GM19372 (cell line): ENCODE results near the gene UMOD.
"Not testable (repeated sequence)": the region's sequence is repeated elsewhere in the genome, so short reads cannot be mapped to it uniquely, and the experiment has no call there.

ENCODE experiments used
- ATAC-seq: cut with Tn5 transposase; IDR thresholded peaks from one replicate; pipeline ENCODE4 v1.9.1; 2021; ENCODE audit warnings: mild to moderate bottlenecking, low read depth, moderate library complexity; ENCODE audit not compliant: unreplicated experiment

UMOD gene

GRCh38 chr16:20323591-20324117 is 28.9 kb downstream of the UMOD start:
- no peak for ATAC-seq

- ATAC-seq = no peak
Measured at GRCh38 chr16:20322696-20323095, 29.8 kb downstream of the UMOD start.

DNA sequence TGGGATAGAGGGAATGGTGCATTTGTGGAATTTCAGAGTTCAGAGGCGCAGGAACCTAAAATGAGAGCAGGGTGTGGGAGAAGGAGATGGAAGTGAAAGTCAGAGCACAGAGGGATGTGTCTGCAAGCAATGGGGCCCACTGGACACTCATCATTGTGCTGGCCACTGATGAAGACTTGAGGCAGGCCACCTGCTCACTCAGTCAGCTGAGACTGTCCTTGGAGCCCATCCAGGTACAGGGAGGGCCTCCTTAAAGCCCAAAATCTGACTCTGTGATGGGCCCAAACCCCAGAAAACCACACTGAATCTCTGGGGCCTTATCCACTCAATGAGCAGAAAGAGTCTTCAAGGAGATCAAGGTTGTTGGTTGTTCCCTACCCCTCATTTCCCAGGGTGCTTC is 30.8 kb downstream of the UMOD start:
- no peak for ATAC-seq

GRCh38 chr16:20321051-20321450 is 31.5 kb downstream of the UMOD start:
- ATAC-seq = not testable (repeated sequence)

DNA sequence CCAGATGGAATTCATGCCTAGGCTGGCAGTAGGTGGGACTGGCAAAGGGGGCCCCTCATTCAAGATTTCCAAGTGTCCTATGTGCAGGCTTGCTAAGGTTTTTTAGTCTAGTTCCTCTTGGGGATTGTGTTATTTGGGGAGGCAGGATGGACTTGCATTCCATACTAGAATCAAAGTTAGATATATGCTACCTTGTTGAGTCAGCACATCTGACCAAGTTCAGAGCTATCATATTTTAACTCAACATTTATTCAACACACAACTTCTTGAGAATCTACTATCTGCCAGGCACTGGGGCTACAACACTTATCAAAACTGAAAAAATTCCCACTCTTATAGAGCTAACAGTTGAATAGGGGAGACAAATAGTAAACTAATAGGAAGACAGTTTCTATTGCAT is 31.9 kb downstream of the UMOD start:
- ATAC-seq = no peak

DNA sequence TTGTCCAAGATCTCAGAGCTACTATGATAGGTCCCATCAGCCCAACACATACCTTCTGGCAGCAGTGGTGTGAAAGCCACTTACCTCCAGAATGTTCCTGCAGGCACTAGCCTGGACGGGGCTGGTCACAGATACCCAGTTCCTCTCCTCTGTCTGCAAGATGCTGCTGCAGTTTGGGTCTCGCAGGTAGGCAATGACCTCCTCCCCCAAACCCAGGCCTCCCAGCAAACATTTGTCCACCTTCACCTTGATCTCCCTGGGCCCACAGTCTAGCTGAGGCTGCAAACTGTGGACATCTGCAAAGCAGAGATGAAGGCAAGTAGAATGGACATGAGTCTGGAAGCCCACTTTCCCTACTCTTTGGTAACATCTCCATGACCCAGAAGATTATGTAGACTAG is 32.3 kb downstream of the UMOD start:
- no peak for ATAC-seq

DNA sequence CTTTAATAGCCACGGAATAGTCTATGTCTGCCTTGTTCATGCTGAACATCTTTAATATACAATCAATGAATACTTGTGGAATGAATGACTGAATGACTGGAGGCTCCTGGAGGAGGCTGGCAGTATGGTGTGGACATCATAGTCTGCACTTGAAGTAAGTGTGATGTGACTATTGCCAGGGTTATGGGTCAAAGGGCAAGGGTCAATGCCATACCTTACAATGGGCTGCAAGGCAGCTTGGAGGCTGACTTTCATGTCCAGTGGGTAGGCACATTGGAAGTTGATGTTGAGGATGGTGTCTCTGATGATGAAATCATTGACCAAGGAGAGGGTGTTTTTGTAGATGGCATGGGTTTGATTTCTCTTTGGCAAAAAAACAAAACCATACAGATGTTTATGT is 33.1 kb downstream of the UMOD start:
- ATAC-seq = no peak

DNA sequence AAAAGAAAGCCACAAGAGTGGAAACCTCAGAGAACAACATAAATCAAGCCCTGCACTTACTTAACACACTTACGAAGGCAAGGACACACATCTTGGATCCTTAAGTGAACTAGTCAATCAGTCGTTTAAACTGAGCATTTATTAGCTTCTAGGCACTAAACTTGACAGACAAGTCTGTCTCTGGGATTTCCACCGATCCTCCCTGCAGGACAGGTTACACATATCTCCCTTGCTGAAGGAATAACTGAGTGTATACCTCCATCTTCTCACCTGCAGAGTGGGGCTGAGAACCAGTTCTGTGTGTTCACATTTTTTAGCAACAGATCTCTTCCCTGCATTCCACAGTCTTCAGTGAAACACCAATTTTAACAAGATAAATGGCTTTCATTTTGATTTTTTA is 34.1 kb downstream of the UMOD start:
- ATAC-seq = no peak

GRCh38 chr16:20318006-20318405 is 34.5 kb downstream of the UMOD start:
- ATAC-seq = no peak

DNA sequence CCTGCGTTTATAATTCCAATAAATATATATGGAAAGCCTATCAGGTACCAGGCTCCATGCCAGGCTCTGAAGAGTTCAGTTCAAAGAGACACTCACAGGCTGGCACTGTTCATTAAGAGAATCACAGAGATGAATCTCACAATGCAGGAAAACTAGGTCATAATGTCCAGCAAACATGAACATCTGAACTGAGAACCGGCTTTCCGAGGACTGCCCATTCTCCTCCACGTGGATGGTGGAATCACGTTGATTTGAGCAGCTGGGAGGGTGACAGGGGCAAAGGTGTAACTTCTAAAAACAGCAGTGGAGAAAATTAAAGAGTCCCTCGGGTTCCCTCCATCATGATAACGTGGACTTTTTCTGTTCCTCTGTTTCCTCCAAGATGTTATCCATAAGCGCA is 35.4 kb downstream of the UMOD start:
- no peak for ATAC-seq

DNA sequence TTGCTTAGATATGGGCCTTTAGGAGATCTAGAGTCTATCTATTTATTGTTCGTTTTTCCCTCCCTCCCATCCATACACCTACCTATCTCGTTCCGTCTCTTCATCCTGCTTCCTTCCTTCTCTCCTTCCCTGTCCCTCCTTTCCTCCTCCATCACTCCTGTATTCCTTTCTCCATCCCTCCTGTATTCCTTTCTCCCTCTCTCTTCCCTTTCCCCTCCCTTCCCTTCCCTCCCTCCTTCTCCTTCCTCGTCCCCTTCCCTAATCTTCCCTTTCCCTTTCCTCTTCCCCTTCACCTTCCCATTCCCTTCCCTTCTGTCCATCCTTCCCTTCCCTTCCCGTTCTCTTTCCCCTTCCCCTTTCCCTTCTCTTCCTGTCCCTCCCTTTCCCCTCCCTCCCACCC is 35.8 kb downstream of the UMOD start:
- ATAC-seq = no peak

GRCh38 chr16:20315764-20316163 is 36.8 kb downstream of the UMOD start:
- ATAC-seq = no peak

- ATAC-seq = no peak
Measured at GRCh38 chr16:20314575-20314974, 37.9 kb downstream of the UMOD start.

- no peak for ATAC-seq
Measured at GRCh38 chr16:20313741-20314140, 38.8 kb downstream of the UMOD start.

- not testable (repeated sequence) for ATAC-seq
Measured at GRCh38 chr16:20312536-20313095, 39.9 kb downstream of the UMOD start.

DNA sequence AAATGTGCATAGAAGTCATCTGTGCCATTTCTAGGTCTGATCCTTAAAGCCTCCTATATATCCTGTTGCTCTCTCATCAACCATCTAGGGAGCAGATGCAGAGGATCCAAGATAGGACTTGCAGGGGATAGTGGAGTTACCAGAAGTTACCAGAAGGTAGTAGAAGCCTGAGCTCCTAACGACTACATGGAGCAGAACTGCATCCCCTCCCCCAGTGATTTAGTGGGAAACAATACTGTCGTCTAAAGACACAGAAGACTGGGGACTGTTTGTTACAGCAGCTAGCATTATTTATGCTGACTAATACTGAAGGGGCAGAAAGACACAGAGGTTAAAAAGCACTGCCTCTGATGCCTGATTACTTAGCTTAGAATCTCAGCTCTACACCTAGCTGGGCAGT is 41.0 kb downstream of the UMOD start:
- ATAC-seq = no peak

DNA sequence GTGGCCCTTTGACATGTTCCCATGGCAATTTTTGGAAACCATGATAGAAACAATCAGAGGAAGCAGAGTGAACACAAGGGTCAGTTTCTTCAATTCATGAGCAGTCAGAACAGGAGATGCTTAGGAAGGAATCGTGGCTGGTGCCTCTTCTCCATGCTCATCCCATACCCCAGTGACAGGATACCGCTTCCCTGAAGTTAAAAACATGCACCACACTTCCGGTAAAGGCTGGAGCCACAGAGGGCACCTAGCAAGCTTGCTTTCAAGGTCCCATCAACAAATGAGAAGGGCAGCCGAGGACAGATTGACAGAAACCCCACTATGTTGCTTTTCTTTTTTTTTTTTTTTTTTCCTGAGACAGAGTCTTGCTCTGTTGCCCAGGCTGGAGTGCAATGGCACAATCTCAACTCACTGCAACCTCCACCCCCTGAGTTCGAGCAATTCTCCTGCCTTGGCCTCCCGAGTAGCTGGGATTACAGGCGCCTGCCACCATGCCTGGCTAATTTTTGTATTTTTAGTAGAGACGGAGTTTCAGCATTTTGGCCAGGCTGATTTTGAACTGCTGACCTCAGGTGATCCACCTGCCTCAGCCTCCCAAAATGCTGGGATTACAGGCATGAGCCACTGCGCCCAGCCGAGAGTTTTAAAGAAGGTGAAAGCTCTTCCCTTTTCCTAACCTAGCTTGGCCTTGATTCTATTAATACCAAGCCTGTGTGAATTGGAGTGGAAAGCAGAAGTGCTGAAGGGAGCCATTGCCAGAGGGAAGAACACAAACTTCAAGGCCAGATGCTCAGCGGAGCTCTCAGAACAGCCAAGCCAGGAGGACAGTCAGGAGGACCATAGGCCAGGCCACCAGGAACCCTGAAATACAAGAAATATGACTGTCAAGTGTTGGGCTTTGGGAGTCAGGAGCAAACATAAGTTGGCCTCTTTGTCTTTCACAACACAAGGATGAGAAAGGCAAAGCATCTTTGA is 41.8 kb downstream of the UMOD start:
- no peak for ATAC-seq

- ATAC-seq = no peak
Measured at GRCh38 chr16:20309786-20310185, 42.7 kb downstream of the UMOD start.

GRCh38 chr16:20308801-20309590 is 43.5 kb downstream of the UMOD start:
- no peak for ATAC-seq

GRCh38 chr16:20308266-20308665 is 44.2 kb downstream of the UMOD start:
- no peak for ATAC-seq

- ATAC-seq = no peak
Measured at GRCh38 chr16:20307791-20308190, 44.7 kb downstream of the UMOD start.
